HepG2 (cell line): Measurements from ENCODE around the gene SLC17A9. TPM values are rescaled to one million over a fixed set of nuclear protein-coding genes. Genes with fewer than 3 reads are reported as not detected.

ENCODE experiments used
- ARID4A ChIP-seq: sonication (generic); formaldehyde crosslinking; IDR thresholded peaks from 2 replicates; pipeline ENCODE4 v1.5.0; 2020; ENCODE audit warnings: mild to moderate bottlenecking, missing genetic modification reagents, borderline replicate concordance
- ARNTL ChIP-seq: sonication (generic); formaldehyde crosslinking; IDR thresholded peaks from 2 replicates; pipeline ENCODE4 v1.4.0; 2020; ENCODE audit warnings: mild to moderate bottlenecking, missing genetic modification reagents
- ATF2 ChIP-seq: sonication (generic); formaldehyde crosslinking; IDR thresholded peaks from 2 replicates; pipeline ENCODE4 v1.4.0; 2020; ENCODE audit warnings: missing genetic modification reagents
- CBX5 ChIP-seq: sonication (generic); formaldehyde crosslinking; IDR thresholded peaks from 2 replicates; pipeline ENCODE4 v1.4.0; 2020; ENCODE audit warnings: missing genetic modification reagents, borderline replicate concordance
- ERF ChIP-seq: IDR thresholded peaks from 2 replicates; pipeline ENCODE4 v1.6.1; 2018; ENCODE audit warnings: missing biosample characterization, missing genetic modification reagents
- HDAC1 ChIP-seq: sonication (generic); formaldehyde crosslinking; IDR thresholded peaks from 2 replicates; pipeline ENCODE4 v1.5.1; 2020; ENCODE audit warnings: mild to moderate bottlenecking, missing genetic modification reagents
- HNF4A ChIP-seq: sonication (generic); formaldehyde crosslinking; IDR thresholded peaks from 2 replicates; pipeline ENCODE4 v1.4.0; 2020; ENCODE audit warnings: missing genetic modification reagents
- HOMEZ ChIP-seq: IDR thresholded peaks from 2 replicates; pipeline ENCODE4 v1.6.1; 2016; ENCODE audit warnings: low read depth
- MATR3 ChIP-seq: sonication (generic); formaldehyde crosslinking; IDR thresholded peaks from 2 replicates; pipeline ENCODE4 v1.4.0; 2020; ENCODE audit warnings: missing genetic modification reagents
- MYPOP ChIP-seq: sonication (generic); formaldehyde crosslinking; IDR thresholded peaks from 2 replicates; pipeline ENCODE4 v1.8.1; 2023; ENCODE audit warnings: mild to moderate bottlenecking, moderate library complexity, missing genetic modification reagents
- SAP130 ChIP-seq: IDR thresholded peaks from 2 replicates; pipeline ENCODE4 v1.6.1; 2016; ENCODE audit warnings: low read depth
- SOX13 ChIP-seq, 3 experiments: fragments of 450-650 bp in 1 of 3; sonication (generic) in 1 of 3; formaldehyde crosslinking in 1 of 3; IDR thresholded peaks in 2 of 3; conservative IDR thresholded peaks in 1 of 3; 2 replicates each; pipeline versions ENCODE4 v1.5.0 to v1.6.1; 2016 to 2020; ENCODE audit warnings: antibody characterized with exemption in 1 of 3, mild to moderate bottlenecking in 1 of 3, missing compliant biosample characterization in 1 of 3, missing genetic modification reagents in 1 of 3, moderate library complexity in 1 of 3
- SOX5 ChIP-seq: IDR thresholded peaks from 2 replicates; pipeline ENCODE4 v1.6.1; 2016; ENCODE audit warnings: borderline replicate concordance
- ZBTB10 ChIP-seq: sonication (generic); formaldehyde crosslinking; IDR thresholded peaks from 2 replicates; pipeline ENCODE4 v1.4.0; 2020; ENCODE audit warnings: missing genetic modification reagents, borderline replicate concordance
- ZBTB38 ChIP-seq: sonication (generic); formaldehyde crosslinking; IDR thresholded peaks from 2 replicates; pipeline ENCODE4 v1.5.1; 2020; ENCODE audit warnings: mild to moderate bottlenecking, missing genetic modification reagents
- ZMYM3 ChIP-seq: sonication (generic); formaldehyde crosslinking; IDR thresholded peaks from 2 replicates; pipeline ENCODE4 v1.5.1; 2020; ENCODE audit warnings: mild to moderate bottlenecking, missing genetic modification reagents
- polyA plus RNA-seq, 8 experiments: library from polyadenylated mRNA; depleted of rRNA in 3 of 8; stranded (reverse) in 7 of 8; unstranded in 1 of 8; fragments of >200 nt; fragmentation: Illumina TruSeq in 4 of 8; extraction: Trizol in 4 of 8; gene quantifications; 2 replicates each; pipeline versions ENCODE4 v1.2.1 to v1.2.3, GENCODE V29; 2011 to 2016; ENCODE audit warnings: low read depth in 4 of 8, missing spikeins in 1 of 8, mixed read lengths in 1 of 8; ENCODE audit not compliant: insufficient read depth in 1 of 8
- total RNA-seq, 5 experiments: library from RNA; depleted of rRNA; stranded (reverse); fragments of >200 nt; fragmentation: Illumina TruSeq; extraction: Trizol; gene quantifications; 2 replicates each; pipeline ENCODE4 v1.2.3, GENCODE V29; 2016; ENCODE audit warnings: low read depth in 1 of 5

SLC17A9 gene
- total and polyA plus RNA-seq, 2 of the 13 experiments (the other 11 are each of a cell fraction or from before 2014, with no cell fraction given), result 110 to 191 TPM

GRCh38 chr20:62913043-62913630, 39.4 kb upstream of the SLC17A9 start (continued):
- peak; percentile 50; the same call in 1 of the 2 replicates for TF ChIP-seq ARID4A (CRISPR knock-in tag)
- no peak for TF ChIP-seq ZMYM3 (CRISPR knock-in tag)
- 0 out of 2 replicates have a peak, but pooled peaks have one; percentile 22 for TF ChIP-seq ARNTL (CRISPR knock-in tag)
- TF ChIP-seq HOMEZ (CRISPR knock-in tag), result no peak
- TF ChIP-seq SAP130, result peak; percentile 28; the same call in 1 of the 2 replicates
- peak; percentile 74 for TF ChIP-seq HDAC1
- peak; percentile 70 for TF ChIP-seq HNF4A
- TF ChIP-seq SOX13 (IDR thresholded peaks at IDR 0.05), result 0 out of 2 replicates have a peak, but pooled peaks have one; percentile 39
- peak in 1 of 2 experiments; percentile 75; a peak in 2 of 4 replicates for TF ChIP-seq SOX13 (CRISPR knock-in tag; conservative IDR thresholded peaks at IDR 0.05 in 1 of 2, IDR thresholded peaks at IDR 0.05 in 1 of 2)
- TF ChIP-seq CBX5 (CRISPR knock-in tag), result 0 out of 2 replicates have a peak, but pooled peaks have one; percentile 22
- TF ChIP-seq SOX5, result 0 out of 2 replicates have a peak, but pooled peaks have one; percentile 24
- peak; percentile 22; the same call in 1 of the 2 replicates for TF ChIP-seq ATF2
- TF ChIP-seq ZBTB38, result 0 out of 2 replicates have a peak, but pooled peaks have one; percentile 33
- no peak for TF ChIP-seq MYPOP (CRISPR knock-in tag)
- TF ChIP-seq ZBTB10 (CRISPR knock-in tag), result peak; percentile 66; the same call in 1 of the 2 replicates
- TF ChIP-seq ERF, result peak; percentile 25; the same call in 1 of the 2 replicates
- TF ChIP-seq MATR3 (CRISPR knock-in tag), result no peak
